CD4-positive, alpha-beta T cell treated with Interleukin-17A for 1 hour (primary cell): ENCODE data around the gene MEN1.

Source experiments
- DNase-seq: peaks from one replicate; pipeline ENCODE4 v3.0.0-alpha.2; 2020

MEN1 gene

DNA sequence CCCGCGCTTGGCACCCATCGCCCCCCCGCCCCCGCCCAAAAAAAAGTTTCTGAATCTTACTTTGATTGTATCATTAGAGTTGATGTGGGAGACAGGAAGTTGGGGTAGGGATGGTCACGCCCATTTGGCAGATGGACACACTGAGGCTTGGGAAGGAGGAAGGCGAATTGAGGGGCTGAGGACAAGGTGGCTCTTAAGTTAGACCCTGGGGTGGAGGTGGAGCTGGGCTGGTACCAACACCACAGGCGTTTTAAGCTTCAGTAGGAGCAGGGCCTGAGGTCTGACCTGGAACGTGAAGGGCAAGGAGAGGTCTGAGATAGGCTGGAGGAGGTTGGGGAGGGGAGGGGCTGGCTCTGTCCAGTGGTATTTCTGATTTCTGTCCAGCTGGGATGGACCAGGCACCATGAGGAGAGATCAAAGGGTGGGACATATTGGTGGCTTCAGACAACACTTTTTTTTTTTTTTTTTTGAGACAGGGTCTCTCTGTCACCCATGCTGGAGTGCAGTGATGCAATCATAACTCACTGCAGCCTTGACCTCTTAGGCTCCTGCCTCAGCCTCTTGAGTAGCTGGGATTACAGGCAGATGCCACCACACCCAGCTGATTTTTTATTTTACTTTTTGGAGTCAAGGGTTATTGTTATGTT lies 34.9 kb upstream of the MEN1 start:
- no peak for DNase-seq

DNA sequence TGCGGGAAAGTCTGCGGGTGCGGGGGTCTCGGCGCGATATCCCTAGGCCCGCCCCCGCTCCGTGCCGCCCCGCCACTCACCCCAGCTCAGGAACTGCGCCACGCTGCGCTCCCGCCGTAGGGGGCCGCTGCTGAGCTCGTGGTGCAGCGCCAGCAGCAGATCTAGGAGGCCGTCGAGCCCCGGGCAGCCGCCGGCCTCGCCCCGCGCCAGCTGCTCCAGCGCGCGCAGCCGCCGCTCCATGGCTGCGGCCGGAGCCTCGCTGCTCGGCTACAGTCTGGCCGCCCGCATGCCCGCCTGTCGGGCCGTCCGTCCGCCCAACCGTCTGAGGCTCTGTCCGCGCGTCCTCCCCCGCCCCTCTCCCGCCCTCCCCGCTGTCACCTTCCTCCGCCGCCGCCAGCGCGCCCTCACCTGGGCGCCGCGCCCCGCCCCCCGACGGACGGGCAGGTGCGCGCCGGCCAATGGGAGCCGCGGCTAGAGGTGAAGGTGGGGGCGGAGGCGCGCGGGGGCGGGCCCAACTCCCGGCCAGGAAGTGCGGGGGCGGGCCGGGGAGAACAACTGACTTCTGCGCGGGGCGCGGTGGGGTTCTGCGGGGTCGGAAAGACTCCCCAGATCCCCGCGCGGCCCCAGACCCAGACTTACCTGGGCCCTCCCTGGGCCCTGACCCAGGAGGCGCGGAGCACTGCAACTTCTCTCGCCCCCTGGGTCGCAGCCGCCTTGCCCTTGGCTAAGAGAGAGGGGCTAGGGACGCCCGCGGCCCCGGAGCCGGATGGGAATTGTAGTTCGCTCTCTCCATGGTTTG lies 34.2 kb upstream of the MEN1 start, which contains the start of gene CDC42BPG:
CDC42BPG (minus strand) TSS at position 324 of the 799 bp plus-strand sequence; CDS start at position 240, 84 bp downstream.
- peak; percentile 82 for DNase-seq

DNA sequence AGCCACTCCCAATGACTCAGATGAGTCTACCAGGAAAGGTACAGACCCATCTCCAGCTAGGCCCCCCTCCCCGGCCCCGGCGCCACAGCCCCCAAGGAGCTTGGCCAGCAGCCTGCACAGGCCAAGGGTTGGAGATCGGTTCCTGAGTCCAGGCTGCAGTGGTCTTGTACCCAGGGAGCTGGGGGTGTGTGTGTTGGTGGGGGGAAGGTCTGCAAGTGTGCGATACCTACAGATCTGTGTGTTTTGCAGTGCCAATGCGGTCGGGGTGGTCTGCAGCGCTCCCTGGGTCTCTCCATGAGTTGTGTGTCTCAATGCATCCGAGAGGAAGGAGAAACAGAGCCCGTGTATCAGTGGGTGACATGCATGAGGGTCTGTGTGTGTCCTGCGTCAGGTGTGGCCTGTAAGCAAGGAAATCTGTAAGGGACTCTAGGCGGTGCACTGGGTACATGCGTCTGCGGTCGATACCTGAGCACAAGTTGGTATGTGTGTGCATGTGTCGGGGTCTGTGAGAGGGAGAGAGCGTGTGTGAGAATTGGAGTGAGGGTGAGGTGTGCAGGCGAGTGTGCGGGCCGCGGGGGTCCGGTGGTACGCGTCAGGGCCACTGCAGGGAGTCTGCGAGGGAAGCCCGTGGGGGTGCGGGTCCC lies 33.5 kb upstream of the MEN1 start:
- DNase-seq: no peak

DNA sequence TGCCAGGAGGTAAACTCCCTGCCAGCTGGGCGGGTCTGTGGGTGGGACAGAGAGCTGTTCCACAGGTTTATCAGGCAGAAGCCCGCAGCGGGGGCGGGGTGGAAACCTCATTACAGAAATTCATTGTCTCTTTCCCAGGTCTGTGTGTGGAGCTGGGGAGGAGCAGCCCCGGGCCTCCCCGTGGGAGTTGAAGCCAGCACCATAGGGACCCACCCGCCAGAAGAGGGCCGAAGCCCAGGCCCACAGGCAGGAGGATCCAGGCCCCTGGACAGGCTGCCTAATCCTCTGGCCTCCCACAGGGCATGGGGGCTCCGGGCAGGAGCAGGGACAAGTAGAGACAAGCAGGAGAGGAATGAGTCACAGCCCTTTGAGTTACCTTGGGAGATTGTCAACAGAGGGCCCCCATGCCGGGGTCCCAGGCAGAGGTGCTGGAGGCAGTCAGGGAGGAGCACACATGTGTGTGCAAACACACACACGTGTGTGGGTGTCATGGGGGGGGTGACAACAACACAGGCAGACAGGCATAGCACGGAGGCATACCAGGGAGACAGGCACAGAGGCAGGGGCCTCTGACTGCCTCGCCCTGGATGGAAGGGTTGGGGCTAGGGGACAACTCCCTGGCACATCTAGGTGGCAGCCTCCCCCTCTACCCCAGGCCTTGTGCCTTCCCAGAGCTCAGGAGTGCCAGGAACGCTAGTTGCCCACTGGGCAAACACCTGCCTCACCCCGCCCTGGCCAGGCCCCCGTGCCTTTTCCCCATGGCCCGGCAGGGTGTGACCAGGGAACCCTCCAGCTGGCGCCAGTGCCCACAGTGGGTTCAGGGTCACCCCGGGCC lies 32.7 kb upstream of the MEN1 start:
- no peak for DNase-seq

DNA sequence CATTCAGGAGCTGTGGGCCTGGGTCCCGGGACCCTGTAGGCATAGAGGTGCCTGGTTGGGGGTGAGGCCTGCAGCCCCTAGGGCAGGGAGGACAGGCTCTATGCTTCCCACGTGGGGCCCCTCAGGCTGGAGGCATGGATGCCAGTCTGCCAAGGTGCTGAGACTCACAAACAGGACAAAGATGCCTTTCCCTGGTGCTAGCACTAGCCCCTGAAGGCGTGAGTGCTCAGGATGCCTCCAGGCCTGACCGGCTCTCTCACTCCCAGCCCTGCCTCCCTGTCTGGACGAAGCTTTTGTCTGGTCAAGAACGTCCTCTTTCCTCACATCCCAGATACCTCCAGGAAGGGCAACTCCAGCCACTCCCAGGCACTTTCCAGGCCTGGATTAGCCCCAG lies 32.0 kb upstream of the MEN1 start:
- DNase-seq: no peak

DNA sequence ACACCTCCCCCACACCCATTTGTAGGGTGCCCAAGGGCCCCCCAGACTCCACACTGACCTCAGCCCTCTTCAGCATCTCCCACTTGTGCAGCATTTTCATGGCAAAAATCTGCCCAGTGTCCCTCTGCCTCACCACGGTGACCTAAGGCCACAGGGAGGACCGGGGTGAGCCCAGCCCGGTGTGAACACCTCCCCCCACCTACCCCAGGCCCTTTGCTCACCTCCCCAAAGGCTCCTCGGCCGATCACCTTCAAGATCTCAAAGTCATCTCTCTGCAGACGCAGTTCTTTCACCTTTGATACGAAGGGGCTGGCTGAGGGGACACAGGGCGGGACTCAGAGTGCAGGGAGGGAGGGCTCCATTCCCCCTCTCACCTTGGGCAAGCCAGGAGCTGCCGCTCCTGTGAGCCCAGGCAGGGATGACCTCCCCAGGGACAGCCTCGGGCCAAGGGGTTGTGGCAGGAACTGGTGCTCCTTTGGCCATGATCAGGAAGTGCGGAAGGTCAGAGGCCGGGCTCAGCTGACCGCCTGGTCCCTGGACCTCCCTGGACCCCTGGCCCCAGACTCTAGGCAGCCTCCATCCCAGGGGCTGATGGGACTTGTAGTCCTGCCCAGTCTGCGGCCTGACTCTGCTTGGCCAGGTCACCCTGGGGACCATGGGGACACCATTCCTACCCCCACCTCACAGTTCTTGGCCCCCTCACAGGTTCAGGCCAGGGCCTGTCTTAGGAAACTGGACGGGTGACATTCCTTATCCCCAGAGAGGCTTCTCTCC lies 31.4 kb upstream of the MEN1 start:
- no peak for DNase-seq

DNA sequence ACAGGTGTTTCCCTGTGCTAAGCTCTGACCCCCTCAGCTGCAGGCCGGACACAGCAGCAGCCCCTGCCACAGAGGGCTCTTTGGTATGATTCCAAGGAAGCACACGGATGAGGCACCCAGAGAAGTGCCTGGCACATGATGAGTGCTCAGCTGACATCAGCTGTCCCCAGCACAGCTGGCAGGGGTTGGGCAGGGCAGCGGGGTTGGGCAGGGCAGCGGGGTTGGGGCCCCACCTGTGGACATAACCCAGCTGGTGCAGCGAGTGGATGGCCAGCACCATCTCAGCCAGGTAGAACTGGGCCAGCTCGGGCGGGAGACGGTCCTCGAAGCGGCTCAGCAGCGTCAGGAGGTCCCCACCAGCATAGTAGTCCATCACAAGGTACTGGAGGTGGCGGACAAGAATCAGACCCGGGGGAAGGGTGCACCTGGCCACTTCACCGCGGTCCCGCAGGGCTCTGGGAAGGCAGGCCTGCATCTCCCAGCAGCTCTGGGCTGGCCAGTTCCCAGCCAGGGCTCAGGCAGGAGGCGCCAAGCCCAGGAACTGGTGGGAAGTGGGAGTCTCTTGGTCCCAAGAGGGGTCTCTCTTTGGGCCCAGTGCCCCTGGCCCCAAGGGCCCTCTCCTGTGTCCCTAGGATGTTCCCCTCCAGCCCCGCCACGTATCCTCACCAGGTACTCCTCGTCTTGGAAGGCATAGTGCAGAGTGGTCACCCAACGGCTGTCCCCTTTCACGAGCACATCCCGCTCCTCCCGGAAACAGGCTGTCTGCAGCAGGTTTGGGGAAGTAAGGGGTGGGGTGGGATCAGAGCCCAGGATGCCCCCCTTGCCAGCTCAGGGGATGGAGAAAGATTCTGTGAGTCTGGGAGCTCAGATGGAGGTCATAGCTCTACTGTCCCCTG lies 29.8 kb upstream of the MEN1 start:
- DNase-seq: no peak

DNA sequence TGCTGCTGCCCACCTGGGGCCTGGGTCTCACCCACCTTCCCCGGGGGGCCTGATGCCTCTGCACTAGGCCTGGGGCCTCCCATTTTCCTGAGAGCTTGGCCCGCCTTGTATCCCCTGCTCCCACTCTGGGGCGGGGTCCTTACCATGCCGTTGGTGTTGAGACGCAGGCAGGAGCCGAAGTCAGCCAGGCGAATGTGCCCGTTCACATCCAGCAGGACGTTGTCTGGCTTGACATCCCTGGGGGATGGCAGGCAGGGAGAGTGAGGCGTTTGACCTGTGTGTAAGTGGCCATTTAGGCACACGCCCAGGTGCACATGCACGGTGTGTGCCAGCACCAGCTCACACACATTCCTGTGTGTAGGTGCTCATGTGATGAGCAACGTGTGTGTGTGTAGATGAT lies 29.0 kb upstream of the MEN1 start:
- no peak for DNase-seq

DNA sequence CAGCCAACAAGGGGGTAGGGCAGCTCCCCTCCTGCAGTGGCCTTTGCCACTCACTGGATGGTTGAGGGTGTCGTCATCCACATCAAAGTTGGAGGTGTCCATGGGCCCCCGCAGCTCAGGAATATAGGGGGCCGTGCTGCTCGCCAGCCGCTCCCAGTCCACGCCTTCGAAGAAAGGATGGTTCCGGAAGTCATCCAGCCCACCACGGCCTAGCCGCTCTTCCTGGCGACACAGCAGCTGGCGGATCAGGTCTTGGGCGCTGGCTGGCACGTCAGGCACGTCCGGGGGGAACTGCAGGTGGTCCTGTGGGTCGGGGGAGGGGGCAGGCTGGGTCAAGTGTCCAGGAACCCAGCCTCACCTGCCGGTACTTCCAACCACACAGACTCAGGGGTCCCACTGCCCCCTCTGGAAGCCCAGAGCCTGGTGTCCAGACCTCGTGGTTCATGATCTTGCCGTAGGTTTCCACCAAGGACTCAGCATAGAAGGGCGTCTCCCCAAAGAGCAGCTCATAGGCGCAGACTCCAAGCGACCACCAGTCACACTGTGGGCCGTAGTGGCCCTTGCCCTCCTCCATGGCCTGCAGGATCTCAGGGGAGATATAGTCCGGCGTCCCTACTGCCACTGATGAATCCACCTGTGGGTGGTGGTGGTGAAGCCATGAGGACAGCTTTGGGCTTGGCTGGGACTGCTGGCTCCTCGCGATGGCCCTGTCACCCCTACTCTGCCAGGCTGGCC lies 28.4 kb upstream of the MEN1 start:
- DNase-seq: no peak

DNA sequence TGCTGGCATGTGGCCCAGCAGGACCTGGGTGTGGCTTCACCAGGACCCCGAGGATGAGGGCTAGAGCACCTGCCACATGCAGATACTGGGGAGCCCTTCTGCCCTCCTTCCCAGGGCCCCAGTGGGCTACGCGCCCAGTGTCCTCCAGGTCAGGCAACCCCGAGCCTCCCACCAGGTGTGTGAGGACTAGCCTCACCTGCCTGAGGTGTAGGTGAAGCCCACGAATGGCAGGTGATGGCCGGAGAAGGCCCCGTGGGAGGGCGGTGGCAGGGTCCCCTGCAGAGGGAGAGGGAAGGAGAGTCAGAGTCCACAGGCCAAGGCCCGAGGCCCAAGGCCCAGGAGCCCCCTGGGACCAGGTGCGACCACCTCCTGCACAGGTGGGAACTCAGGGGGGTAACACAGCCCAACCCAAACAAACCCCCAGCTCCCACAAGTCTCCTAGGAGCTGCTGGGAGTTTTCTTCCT lies 27.6 kb upstream of the MEN1 start:
- DNase-seq: no peak

DNA sequence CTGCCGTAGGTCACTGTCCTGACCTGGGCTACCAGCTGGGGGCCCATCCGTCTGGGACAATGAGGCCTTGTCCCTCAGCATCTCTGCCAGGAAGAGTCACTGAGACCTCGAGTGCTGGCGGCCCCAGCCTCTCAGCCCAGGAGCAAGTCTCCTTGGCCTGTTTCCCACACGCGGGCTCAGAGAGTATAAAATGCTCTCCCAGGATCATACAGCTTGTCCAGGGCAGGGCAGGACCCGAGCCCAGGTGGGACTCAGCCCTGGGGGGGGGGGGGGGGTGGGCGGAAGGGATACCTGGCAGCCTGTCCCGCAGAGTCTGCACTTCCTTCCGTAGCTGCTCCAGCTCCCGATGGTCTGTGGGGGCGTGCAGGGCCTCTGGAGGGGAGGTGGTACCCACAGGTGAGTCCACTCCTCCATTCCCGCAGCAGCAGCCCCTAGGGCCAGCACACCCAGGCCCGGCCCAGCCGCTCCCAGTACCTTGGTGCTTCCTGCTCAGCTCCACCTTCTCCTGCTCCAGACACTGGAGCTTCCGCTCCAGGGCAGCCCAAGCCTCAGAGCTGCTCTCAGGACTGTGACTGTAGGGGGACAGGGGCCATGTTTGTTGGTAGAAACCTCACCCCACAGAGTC lies 26.2 kb upstream of the MEN1 start:
- DNase-seq: no peak

DNA sequence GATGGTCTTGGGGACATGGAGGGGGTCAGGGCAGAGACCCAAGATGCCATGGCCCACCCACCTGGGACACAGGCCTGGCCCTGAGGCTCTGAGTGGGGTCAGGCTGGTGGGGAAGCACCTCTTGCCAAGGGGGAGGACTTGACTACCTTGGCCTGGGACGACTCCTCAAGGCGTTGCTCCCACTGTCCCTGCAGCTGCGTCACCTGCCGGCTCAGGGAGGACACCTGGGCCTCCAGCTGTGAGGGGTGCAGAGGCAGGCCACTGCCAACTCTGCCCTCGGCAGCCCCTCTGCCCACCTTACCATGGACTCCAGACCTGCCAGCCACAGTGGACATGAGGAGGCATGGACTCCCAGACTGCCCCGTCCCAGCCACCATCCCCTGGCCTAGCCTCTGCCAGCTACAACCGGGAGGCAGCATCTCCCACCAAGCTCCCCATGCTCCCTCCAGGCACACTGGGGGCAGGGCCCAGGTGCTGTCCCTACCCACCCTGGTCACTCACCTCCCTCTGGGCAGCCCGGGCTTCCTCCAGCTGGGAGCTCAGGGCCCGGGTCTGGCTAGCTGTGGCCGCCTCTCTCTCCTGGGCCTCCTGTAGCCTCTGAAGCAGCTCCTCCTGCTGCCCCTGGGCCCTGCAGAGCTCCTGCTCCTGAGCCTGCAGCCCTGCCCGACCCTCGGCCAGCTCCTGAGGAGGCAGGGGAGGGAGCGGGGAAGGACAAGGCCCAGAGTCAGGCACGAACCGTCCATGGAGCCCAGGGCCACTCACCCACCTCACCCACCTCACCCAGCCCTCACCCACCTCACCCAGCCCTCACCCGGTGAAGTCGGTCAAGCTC lies 25.5 kb upstream of the MEN1 start:
- DNase-seq: no peak

DNA sequence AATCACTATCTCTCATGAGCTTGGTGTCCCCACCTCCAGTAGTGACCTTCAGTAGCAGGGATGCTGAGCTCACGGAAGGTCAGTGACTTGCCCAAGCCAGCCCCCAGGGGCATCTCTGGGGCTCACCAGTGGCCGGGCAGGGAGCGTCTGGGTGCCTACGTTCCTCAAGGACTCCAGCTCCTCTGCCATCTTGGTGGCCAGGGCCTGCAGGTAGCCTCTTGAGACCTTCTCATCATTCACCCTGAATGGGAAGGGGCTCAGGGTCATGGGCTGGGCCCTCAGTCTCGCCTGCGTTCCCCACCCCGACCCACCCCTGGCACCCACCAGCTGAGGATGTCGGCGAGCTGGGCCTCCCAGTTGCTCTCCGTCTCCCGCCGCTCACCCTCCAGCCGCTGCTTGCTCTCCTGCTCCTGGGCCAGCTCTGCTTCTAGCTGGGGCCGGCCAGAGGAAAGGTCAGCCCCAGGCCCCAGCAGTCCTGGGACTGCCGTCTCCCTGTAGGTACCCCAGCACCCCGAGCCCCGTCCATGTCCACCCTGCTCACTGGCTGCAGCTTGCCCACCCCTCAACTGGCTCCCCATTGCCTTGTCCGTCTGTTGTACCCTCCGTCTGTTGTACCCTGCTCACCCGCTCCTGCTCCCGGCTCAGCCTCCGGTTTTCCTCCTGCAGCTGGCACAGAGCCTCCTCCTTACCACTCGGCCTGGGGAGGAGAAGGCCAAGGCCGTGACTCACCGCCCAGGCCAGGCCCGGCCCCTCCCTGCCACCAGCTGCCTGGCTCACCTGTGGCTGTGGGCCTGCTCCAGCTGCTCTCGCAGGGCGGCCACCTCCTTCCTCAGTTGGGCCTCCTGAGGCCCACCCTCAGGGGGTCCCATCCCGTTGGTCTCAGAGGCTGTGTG lies 24.6 kb upstream of the MEN1 start:
- DNase-seq: no peak

DNA sequence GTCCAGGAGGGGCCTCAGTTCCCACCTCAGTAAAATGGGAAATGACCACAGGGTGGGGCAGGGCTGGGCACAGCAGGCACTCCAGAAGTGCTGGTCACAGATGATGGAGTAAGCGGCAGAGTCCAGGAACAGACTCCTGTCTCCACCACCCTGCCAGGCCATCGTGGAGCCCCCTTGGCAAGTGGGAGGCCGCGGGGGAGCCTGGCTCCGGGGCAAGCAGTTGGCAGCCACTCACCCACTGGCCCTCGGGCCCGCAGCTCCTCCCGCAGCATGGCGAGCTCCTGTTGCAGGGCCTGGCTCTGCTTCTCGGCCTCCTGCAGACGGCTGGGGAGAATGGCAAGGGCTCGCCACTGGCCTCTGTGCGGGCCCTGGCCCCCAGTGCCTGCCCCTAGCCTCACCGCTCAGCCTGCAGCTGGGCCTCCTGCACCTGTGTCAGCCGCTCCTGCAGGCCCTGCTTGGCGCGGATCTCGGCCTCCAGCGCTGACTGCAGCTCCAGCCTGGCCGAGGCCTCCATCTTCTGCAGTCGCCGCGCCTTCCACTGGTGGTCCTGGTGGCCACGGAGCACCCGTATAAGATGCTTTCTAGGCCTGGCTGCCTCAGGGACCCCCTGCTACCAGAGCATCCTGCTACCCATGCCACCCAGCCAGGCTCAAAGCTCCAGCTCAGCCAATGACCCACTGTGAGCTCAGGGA lies 23.8 kb upstream of the MEN1 start:
- DNase-seq: no peak

DNA sequence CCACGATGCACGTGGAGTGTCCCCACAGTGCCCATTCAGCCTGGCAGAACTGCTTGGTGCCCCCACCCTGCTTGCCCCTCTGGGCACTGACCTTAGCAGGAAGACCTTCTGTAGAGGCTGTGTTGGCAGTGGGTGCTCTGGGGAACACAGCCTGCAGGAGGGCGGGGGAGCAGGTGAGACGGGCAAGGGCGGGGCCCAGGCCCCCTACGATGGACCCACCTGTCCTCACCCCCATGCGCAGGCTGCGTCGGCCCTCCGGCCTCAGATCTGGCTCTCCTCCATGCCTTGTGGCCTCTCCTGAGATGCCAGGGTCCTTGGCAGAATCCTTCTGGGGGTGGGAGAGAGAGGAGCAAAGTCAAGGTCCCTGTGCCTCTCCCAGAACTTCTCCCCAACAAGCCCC lies 23.2 kb upstream of the MEN1 start:
- DNase-seq: no peak

DNA sequence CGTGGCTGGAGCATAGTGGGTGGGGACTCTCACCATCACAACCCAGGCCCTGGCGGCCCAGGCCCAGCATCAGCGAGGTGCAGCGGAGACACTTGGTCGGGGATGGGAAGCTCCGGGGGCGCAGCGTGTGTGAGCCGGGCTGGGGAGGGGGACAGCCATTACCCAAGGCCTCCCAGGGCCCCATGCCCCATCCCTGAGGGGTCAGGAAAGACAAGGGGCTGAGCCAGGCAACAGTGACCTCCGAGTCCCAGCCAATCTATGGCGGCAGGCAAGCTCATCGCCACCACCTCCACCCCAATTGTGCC lies 22.8 kb upstream of the MEN1 start:
- DNase-seq: no peak

DNA sequence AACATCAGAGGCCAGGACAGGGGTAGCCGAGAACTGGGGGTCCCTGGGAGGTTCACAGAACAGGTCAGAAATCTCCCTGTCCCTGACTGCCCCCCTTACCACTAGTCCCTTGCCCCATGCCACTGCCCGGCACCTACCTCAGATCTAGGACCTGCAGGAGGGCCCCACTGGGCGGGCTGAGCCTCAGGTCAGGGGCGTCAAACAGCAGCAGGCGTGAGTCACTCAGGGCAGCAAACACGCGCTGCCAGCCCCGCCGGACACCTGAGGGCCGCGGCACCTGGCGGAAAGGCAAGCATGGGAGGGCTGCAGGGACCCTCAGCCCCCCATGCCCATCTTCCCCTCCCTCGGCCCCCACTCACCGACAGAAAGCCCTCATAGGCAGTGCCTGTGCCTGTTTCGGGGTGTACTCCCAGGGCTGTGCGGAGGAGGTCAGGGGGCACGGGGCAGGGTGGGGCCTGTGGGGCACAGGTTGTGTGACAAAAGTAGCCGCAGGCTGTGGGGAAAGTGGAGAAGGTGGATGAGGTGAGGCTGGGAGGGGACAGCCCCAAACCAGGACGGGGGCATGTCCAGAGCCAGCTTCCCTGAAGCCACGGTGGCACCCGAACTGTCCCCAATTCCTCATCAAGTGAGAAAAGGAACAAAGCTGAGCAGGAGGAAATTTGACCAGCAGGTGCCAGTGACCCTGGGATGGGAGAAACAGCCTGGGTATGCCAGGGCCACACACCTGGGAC lies 22.3 kb upstream of the MEN1 start:
- DNase-seq: no peak
